ENCODE measurements around the gene MTFMT.

The MTFMT gene

DNA sequence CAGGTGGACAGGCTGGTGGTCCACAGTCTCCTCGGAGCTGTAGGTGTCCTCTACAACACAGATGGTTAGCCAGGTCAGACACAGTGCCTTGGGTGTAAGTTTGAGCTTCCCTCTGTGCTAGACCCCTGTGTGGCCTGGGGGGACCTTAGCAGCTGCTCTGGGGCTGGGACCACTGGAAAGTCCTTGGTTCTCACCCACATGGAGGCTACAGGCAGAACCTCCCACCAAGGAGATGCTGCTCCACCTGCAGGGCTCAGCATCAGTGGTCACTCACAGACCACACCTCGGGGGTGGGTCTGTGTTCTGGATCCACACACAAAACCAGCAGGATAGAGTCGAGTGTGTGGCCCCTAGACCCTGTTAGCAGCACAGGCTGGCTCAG is 29.9 kb upstream of the MTFMT start:
- TF ChIP-seq, protein P1, sequence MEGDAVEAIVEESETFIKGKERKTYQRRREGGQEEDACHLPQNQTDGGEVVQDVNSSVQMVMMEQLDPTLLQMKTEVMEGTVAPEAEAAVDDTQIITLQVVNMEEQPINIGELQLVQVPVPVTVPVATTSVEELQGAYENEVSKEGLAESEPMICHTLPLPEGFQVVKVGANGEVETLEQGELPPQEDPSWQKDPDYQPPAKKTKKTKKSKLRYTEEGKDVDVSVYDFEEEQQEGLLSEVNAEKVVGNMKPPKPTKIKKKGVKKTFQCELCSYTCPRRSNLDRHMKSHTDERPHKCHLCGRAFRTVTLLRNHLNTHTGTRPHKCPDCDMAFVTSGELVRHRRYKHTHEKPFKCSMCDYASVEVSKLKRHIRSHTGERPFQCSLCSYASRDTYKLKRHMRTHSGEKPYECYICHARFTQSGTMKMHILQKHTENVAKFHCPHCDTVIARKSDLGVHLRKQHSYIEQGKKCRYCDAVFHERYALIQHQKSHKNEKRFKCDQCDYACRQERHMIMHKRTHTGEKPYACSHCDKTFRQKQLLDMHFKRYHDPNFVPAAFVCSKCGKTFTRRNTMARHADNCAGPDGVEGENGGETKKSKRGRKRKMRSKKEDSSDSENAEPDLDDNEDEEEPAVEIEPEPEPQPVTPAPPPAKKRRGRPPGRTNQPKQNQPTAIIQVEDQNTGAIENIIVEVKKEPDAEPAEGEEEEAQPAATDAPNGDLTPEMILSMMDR (IDR thresholded peaks at IDR 0.05; ENCODE audit: extremely low read depth, missing control alignments): no peak
- no peak for DNase-seq (ENCODE audit: low spot score)

DNA sequence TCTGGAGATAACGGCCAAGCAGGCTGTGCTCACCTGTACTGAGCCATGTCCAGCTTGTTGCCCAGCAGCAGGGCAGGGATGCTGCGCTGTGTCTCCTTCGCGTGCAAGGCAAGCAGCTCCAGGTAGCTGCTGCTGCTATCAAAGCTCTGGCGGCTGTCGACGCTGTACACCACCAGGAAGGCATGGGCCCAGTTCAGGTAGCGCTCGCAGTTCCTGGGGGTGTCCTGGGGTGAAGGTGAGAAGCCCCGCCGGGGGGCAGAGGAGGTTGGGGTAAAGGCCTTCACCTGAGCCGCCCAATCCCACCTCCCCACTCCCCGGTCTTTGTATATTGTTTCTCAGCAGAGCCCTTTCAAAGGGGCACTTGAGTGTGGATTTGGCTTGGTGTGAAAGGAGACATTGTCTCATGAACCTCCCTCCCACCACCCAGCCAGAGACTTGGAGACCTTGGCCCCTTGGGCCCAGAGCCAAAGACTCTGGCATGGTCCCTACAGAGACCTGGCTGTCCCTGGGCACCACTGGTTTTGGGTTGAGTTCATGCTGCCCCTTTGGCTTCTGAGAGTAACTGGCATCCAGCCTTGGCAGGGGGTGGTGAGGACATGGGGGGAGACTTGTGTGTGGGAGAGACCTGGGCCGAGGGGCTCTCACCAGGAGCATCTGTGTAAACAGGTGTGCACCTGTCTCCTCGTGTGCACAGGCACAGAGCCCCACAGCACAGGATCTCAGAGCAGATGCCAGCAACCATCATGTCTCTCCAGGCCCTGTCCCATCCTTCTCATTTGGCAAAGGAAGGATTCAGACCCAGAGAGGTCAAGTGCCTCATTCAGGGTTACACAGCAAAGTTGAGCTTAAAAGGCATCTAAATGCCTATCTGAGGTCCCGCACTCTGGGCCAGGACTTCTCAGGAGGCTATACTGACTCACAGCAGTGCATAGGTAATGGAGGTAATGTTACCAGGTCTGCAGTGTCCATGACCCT is 29.2 kb upstream of the MTFMT start:
- TF ChIP-seq, protein P1 (IDR thresholded peaks at IDR 0.05; ENCODE audit: extremely low read depth, missing control alignments): no peak
- DNase-seq (ENCODE audit: low spot score): no peak

DNA sequence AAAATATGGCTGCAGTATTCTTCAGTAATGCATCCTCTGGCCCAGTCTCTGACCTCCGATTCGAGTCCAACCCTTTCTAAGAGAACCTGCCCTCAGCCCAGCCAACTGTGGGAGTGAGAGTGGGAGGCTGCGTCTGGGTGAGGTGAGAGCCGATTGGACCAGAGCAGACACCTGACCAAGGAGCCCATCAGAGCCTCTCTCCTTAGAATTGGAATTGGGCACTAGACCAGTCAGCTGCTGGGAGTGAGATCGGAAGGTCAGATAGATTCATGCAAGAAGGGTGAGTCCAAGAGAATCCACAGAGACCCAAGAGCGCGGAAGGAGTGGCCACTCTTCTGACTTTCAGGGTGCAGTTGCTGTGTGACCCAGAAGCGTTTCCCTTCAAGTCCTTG is 28.1 kb upstream of the MTFMT start:
- TF ChIP-seq, protein P1 (IDR thresholded peaks at IDR 0.05; ENCODE audit: extremely low read depth, missing control alignments): no peak
- DNase-seq (ENCODE audit: low spot score): no peak

DNA sequence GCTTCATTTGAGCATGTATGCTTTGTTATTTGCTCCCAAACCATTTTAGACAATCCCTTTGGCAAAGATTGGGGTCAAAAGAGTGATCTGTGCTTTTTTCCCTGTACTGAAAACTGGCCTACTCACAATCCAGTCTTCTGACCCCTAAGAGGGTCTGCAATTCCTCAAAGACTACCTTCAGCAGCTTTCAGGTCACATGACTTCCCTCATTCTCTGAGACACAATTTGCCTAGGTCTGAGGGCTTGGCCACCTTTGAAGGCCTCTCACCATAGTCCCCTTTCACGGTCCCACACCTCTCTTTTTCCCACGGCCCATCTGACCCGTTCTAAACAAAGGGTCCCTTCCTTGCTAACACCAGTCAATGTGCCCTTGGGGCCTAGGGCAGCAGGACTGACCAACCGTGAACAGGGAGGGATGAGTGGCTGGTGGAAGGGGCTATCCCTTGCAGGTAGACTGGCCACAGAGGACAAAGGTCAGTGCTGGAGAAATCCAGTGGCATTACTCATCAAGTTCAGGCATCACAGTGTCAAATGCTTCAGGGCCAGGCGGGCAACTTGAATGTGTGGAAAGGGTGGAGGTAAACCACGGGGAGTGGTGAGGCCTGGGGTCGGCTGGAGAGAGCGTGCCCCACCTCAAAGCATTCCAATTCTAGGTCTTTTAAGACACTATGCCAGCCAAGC is 27.6 kb upstream of the MTFMT start:
- TF ChIP-seq, protein P1 (IDR thresholded peaks at IDR 0.05; ENCODE audit: extremely low read depth, missing control alignments): no peak
- DNase-seq (ENCODE audit: low spot score): no peak

DNA sequence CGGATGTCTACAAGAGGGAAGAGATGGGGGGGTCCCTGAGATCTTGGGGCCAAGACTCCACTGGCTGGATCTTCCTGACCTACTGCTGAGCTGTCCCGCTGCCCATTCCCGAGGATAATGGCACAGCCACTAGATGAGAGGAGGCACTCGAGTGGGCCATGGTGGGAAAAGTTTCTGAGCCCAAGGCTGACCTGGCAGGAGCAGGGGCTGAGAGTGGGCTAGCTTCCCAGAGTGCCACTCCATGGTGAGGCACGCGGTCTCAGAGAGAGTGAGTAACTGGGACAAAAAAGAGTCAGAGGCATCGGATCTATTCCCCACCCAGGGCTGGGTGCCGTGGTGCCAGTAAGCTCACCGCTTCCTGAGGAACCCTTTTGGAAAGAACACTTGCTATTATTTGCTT is 26.7 kb upstream of the MTFMT start:
- TF ChIP-seq, protein P1 (IDR thresholded peaks at IDR 0.05; ENCODE audit: extremely low read depth, missing control alignments): no peak
- no peak for DNase-seq (ENCODE audit: low spot score)

DNA sequence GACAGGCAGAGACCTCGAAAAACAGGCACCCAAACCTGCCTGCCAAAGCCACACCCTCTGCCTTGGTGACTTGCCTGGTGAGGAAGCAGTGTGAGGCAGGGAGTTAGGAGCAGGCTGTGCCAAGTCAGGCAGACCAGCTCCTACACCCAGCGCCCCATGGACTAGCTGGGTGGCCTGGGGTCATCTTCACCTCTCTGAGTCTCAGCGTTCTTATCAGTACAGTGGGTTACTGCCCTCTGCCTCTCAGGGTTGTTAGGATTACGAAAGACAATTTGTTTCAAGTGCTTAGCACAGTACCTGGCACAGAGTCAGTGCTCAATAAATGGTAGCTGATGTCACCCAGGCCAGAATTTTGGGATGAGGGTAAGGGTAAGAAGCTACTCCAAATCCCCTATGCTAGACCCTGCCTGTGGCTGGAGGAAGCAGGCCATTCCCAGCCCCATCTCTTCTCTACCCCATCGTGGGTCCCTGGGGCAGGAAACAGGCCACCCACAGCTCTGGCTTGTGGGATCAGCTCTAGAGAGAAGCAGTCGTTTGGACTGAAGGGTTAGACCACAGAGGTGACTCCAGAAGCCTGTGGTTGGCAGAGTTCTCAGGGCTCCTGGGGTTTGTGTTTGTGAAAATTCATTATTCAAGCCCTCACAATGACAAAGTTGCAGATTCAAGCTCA is 25.9 kb upstream of the MTFMT start:
- no peak for DNase-seq (ENCODE audit: low spot score)
- TF ChIP-seq, protein P1 (IDR thresholded peaks at IDR 0.05; ENCODE audit: extremely low read depth, missing control alignments): no peak
